SIG-M5 treated with dmso at 0.1 percent for 504 hours (cell line): ENCODE data around the gene KY.

ENCODE experiments used
- DNase-seq: peaks from one replicate; lab custom pipeline; 2025; ENCODE audit not compliant: unreplicated experiment; lab: John Stamatoyannopoulos, UW

The KY gene, protein sequence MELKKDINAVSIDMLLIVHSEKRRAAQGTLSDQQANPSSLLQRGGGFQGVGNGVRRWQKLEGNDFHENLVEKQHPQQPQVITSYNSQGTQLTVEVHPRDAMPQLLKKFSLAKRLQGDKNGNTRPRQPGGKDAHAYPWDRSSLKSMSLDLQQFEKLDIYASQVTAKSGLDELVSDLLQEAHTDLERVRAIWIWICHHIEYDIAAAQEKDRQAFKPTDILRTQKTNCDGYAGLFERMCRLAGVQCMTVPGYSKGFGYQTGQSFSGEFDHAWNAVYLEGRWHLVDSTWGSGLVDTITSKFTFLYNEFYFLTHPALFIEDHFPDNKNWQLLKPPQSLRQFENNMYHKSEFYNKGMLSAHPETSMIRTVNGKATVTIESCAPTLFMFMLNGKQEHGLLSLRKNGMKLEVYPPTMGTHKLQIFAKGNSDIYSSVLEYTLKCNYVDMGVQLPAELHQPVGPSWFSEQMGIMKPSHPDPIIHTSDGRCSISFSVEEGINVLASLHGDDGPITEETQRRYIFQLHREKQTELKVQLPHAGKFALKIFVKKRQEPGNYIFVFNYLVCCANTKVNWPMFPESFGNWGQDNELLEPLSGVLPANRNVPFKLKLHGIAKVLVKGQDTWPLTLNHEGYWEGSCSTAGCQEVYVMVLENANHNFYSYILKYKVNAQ

DNA sequence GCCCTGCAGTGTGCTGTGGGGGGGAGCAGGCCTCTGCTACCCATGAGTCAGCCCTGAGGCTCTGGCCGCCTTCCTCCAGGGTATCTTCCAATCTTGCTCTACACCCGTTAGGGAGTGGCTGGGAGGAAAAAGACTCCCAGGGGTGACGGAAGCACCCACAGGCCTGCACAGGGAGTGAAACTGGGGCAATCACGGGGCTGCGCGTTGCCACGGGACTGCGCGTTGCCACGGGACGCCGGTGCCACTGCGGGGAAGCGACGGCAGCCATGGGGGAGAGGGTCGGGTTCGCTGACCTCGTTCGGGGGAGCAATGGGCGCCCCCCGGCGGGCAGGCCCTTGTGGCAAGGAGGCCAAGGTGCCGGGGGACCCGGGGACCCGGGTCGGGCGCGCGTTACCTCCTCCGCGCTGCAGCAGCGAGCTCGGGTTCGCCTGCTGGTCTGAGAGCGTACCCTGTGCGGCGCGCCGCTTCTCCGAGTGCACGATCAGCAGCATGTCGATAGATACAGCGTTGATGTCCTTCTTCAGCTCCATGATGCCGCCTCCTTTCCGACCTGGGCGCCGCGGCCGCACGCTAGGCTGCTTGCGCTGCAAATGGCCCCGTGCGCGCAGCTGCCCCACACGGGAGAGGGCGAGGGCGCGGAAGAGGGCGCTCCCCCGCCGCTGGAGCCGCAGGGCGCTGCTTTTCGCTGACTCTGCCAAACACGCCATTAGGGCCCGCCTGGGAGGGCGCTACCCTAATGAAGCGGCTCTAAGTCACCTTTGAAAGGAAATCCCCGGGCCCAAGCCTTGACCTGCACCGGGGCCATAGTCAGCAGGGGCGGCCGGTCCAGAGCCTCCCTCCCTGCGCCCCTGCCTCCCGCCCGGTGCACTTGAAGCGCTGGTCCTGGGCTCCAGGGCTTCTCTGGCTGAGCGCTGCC, at the start of gene KY:
TSS of gene KY (minus strand) at position 592 of the 916 bp plus-strand sequence. CDS start at position 530, 62 bp downstream.
- no peak for DNase-seq

DNA sequence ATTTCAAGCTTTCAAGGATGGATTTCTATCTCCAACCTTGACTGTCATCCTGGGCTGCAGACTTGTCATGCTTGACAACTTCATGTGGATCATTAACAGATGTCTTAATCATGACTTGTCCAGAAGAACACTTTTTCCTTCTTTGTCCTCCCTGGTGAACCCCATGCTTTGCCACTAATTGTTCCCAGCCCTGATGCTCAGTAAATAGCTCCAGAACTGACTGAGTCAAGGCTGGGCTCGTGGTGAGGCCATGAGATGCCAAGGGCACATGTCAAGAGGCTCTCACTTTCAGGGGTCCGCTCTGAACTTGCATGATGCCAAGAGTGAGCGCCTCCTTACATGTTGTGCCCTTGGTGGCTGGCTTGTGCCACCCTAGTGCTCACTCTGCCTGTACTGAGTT, 48.9 kb upstream of the KY start:
- DNase-seq, result no peak

DNA sequence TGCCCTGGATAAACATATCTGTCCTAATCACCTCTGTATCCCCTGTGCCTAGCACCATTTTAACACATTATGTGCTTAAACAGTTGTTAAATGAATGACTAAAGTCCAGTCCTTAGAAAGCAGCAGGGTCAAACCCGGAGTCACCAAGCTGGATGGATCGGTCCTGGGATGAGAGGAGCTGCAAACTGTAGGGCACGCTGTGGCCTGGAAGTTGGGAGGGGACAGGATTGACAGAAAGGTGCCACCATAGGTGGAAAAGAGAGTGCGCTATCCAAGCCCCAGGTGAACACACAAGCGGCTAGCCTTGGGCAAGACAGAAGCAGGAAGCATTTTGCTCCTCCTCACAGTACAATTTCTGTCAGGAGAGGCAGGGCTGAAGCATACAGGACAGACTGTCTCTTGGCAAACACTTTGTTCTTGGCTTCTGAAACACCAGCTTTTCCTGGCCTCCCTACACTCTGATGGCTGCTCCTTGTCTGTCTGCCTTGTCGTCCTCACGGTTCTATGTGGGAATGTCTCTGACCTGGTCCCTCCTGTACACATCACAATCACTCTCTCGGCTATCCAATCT, 48.4 kb upstream of the KY start:
- DNase-seq, result no peak

DNA sequence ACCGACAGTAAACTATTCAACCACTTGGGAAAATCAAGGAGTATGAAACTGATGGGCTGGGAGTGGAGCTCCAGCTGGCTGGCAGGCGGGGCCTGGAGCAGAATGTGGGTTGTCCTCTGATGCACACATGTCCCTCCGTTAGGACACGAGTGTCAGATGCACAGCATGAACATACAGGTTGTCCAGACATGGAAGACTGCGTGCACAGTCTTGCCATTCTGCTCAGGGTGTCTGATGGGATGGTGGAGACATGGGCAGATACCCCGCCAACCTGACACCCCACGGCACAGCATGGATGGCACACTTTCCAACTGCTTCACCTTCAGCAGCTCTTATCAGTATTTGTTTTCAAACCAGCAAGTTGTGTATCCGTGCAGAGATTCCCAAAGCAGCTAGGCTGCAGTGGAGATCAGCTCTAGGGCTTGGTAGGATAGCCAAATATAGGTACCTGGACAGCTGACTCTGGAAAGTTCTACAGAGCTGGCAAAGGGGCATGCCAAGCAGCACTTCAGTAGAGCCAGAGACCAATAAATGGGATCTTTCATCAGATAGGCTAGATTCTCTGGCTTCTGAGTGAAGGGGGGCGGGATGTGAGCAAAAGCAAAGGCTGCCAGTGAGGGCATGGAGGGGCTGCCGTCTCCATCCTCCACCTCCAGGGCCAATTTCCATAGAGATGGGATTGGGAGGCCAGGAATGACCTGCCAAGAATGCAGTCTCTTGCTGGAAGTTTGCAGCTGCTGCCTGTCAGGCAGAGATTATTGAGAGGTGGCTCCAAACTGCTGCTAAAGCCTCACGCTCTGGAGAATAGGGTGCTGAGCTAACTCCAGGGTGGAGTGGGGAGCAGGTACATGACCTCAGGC, 47.2 kb upstream of the KY start:
- no peak for DNase-seq

DNA sequence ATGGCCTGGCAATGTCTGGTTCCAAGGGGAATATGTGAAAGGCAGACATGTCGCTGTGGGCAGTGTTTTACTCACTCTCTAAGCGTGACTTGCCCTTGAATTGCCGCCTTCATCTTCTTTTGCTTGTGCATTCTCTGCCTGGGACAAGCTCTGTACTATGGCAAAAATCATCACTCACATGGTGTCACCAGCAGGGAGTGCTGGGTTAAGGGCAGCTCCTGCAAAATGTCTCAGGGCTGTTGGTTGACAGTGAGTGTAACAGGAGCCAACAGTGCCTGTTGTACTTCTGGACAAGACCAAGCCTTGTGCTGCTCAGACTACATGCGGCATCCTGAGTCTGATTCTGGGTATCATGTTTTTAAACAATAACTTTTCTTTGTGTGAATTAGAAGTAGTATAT, 45.3 kb upstream of the KY start:
- no peak for DNase-seq

DNA sequence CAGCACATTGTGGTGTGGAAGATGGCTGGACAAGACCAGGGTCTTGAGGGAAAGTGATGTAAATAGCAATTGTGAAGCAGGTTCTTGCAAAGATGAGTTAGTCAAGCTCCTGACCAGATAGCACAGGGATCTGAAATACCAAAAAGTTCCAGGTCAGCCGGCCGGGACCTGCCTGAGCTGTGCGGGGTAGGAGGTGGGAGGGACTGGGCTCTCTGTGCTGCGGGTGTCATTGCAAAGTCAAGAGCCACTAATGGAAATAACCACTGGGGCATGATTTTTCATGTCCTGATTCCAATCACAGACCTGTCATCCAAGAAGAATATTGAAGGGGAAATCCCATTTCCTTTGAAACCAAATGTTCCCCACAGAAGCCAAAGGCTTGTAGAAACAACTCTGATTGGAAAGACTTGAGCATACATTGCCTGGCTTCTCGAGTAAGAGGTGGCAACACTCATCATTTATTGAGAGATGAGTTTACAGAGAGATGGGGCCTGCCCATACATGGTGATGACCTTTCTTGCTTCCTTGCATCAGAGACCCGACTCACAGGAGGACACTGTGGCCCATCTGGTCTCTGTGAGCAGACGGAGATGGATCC, 44.2 kb upstream of the KY start:
- no peak for DNase-seq

DNA sequence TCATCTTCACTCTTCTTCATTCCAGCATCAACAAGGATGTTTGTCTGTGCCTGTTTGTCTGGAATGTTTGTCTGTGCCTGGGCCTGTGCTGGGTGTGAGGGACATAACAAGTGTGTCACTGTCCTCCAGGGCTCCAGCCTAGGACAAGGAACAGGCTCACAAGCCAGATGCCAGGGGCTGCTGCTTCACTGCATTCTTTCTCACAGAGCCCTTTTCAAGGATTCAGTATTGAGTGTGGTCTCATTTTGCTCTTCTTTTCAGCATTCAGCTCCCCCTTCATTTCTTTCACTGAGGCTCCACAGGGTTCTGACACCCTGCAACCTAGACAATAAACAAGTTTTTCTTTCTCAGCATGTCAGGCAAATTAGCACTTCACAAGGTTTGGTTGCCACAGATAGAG, 43.6 kb upstream of the KY start:
- no peak for DNase-seq

DNA sequence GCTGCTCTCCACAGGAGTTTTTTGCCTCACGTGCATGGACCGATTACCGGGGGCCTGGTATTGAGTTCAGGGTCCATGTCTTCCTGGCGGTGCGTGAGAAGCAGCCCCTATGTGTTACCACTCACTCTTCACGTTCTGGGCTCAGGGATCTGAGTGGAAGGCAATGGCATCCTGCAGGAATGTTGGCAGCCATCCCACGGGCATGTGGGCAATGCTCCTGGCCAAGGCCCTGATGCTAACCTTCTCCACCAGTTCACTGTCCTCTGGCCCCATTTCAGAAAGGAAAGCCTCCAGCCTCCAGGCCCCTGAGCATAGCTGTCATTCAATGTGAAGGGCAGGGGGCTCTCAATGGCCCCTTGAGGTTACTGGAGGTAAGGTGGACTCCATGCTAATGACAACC, 43.0 kb upstream of the KY start:
- no peak for DNase-seq

DNA sequence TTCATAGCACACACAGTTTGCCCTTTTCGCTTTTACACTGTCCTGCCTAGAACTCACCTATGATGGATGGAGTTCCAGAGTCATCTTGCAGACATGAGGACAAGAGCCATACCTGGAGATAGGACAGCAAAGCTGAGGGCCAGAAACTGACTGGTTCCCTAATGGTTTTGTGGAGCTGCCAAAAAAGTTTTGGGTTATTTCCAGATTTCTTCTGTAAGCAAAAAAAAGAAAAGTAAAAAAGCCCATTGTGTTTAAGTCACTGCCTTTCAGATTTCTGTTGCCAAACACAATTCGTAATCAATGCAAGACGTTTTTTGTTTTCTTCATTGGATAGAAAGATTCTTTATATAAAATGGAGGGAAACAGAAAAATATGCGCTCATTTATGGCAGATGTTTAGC, 42.4 kb upstream of the KY start:
- no peak for DNase-seq

DNA sequence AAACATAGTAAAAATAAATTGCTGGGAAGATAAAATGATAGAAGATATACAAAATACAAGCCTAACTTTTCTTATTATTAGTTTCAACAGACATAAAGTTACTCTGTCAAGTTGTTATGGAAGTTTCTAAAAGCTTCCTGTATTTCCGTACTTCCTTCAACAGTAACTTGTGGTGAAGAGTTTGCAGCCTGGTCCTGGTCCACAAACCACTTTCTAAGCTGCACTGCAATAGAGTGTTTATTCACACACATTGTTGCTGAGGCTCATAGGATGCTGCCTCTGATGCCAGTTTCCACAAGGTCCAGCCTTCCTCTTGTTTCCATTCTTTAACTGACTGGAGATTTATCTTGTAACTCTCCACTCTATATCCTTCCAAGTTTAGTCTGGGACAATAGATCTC, 39.4 kb upstream of the KY start:
- no peak for DNase-seq

DNA sequence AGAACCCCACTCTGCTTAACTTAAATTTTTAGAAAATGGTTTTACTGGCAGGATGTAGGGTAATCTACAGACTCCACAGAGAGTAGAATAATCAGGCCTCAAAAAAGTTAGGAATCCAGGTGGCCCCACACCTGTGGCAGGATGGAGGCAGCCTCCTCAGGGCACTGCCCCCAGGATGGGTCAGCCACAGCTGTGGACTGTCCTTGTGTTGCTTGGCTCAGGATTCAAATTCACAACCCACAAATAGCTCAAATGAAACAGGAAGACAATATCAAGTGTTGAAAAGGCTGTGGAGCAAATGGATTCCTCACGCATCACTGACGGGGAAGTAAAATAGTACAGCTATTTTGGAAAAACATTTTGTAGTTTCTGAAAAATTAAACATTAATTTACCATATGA, 36.8 kb upstream of the KY start:
- DNase-seq, result no peak

DNA sequence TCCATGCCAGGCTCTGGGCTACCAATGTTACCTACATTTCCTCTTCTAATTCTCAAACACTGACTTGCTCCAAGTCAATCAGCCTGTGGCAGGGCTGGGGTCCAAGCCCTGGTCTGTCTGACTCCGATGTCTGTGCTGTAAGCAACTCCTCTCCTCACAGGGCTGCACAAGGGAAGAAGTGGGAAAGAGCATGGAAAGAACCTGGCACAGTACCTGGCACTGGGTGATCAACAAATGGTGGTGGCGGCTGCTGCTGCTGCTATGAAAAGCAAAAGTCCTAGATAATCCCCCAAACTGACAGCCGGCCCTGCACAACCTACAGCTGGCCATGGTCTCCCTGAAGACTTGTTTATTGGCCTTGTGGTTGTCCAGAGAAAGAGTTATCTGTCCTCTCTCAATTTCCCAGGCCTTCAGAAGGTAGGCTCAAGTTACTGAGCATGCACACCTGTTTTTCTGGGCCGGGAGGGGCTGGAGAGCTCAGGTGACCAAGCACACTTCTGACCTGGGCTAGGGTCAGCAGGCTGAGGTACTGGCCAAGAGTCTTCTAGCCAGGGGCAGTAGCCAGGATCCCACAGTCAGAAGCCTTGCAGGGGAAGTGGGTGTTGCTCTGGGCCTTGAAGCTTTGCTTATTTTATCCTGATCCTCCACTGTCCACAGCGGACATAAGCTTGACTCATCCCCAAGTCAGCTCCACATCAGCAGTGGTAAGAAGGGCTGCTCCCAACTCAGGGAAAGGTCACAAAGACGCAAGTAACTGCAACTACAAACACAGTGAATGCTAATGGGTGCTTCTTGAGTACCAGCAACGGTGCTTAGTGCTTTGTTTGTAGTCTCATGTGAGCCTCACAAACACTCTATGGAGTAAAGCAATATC, 35.3 kb upstream of the KY start:
- no peak for DNase-seq

DNA sequence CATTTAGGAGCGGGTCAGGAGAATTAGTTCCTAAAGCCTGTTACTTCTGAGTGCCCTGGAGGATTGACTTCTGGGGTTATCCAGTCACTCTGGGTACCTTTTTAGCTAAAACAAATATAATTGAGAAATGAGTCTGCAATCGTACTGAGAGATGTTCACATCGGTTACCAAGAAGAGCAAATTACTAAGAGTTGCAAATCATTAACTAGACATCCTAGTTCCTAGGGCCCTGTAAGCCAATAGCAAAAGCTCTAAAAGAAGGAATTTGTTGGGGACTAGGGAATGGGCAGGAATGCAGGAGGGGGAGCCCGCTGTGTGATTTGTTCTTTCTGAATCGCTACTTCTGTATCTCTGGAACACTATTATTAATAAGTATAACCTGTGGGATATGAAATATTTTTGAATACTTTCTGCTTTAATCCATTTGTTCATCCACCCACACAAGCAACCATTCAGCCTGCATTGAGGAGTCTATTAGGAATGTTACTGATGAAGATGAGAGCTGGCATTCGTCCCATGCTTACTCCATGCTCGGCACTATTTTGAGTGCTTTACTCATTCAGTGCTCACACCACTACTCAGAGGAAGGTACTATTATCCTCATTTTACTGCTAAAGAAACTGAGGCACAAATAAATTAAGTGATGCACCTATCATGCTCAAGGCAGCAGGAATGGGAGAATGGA, 31.5 kb upstream of the KY start:
- DNase-seq, result no peak

DNA sequence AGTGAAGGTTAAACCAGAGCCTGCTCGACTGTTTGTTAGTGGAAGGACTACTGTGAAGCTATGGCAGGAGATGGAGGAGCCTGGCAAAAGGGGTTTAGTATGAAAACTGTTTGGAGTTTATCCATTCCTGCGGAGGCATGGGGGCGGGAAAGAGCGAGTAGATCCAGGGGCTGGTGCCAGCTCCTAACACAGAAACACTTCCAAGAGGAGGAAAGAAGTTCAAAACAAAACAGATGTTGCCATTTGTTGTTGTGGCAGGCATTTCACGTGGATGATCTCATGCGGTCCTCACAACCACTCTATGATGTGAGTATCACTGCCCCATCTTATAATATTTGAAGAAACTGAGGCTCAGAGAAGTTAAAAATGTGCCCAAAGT, 30.7 kb upstream of the KY start:
- DNase-seq, result no peak

DNA sequence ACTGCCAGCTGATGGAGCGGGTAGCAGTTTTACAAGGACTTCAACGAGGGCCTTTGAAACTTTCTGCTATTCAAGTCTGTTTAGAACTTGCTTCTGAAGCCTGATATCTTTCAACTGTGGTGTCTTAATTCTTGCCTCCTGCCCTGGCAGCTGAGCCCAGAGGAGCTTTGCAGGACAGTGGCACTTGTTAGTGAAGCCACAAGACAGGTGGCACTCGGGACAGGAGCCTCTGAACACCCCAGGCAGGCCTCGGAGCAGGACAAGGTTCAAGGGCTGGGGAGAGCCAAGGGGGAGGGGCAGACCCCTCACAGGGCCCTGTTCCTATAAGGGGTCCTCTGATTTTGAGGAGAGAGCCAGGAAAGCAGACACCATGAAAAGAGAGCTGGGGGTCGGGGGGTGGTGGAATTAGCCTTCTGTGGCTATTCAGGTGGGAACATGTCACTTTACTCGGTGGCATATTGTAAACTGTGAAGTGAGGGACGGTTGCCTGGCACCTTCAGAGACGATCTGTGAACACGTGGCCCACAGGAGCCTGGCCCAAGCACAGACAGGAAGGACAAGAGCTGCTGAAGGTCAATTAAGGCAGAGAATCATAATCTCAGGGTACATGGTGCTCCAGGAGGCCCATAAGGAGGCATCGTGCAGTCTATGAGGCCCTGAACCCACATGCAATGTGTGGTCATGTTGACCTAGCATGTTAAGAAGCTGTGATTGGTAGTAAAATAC, 30.1 kb upstream of the KY start:
- DNase-seq, result no peak

DNA sequence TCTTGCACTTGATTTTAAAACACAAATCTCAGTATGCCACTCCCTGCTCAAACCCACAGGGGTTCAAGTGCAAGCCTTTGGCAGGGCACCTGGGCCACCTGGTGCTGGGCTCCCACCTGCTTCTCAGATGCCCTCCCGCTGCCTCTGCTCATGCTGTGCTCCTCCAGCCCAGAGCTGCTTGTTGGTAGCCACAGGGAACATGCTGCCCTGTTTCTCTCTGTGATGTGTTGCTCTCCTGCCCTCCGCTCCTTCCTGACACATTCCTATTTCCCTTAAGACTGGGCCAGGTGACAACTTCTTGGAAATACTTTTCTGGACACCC, 27.1 kb upstream of the KY start:
- no peak for DNase-seq

DNA sequence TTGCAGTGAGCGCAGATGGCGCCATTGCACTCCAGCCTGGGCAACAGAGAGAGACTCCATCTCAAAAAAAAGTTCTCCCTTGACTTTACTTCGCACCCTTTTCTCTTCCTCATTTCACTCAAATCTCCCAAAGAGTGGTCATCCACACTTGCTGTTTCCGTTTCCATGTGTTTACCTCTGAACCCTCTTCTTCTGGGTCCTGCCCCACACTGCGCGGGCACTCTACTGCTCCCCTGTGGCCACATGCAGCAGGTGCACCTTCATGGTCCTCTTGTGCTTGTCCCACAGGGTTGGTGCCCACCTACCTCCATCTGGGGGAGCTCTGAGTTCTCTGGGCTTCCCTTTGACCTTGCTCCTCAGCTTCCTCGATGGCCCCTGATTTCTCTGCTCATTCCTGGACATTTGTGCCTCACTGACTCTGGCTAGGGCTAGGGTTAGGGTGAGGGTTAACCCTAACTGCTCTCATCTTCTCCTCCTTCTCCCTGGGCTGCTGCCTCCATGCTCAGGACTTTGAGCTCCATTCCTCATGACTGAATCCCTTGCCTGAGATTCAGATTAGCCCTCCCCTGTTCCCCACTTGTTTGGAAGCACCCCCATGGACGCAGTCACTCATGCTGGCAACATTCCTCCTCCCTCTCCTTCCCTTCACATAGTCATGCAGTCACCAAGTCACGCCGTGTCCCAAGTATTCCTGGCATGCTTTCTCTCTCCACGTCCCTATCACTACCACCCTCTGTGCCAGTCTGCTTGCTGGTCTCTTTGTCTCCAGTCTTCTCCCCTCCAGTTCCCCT, 26.6 kb upstream of the KY start:
- DNase-seq, result no peak
